HepG2 (cell line): Measurements from ENCODE around the gene ERC1. TPM values are rescaled to one million over a fixed set of nuclear protein-coding genes. Genes with fewer than 3 reads are reported as not detected.

Source experiments
- ATAC-seq: fragments of 200-7000 bp; cut with Tn5 transposase; 3 replicates; pipeline ENCODE4 v1.9.1; 2020; ENCODE audit warnings: mild to moderate bottlenecking, moderate library complexity
- BruUV-seq: library from RNA; stranded (reverse); fragments of 400-500 nt; replicated peaks from 2 replicates; lab custom pipeline; 2021; lab: Mats Ljungman, UMichigan
- CTCF ChIA-PET: fragments of 300-600 bp; formaldehyde crosslinking; extraction: SDS; loops from one replicate; lab custom pipeline; 2021; ENCODE audit warnings: low total read pairs, inconsistent platforms, low intra/inter-chr PET ratio; lab: Yijun Ruan, JAX
- POLR2A ChIA-PET: fragments of 350-600 bp; sonication (Branson Sonifier 250); formaldehyde crosslinking; loops from one replicate; lab custom pipeline; 2020; ENCODE audit warnings: antibody characterized with exemption, inconsistent platforms; lab: Yijun Ruan, JAX
- DNase-seq: peaks from one replicate; pipeline ENCODE4 v3.0.0-alpha.2; 2015; ENCODE audit warnings: low spot score
- FAIRE-seq: peaks from 3 replicates; lab custom pipeline; 2011; peaks lifted over from hg19 to GRCh38; lab: Jason Lieb, UNC
- H2AFZ ChIP-seq: one replicate; pipeline ENCODE4 v1.6.1; 2011; ENCODE audit warnings: low read length, inconsistent platforms
- H3K27ac ChIP-seq: fragments of 300-600 bp; 3 replicates; pipeline ENCODE4 v1.8.0; 2011; ENCODE audit warnings: mixed run types, mild to moderate bottlenecking, mixed read lengths, low read length, inconsistent platforms; ENCODE audit not compliant: insufficient read depth; ENCODE audit errors: extremely low read length
- H3K27me3 ChIP-seq, 2 experiments: fragments of 200-600 bp in 1 of 2; 2 replicates in 1 of 2; 3 replicates in 1 of 2; pipeline versions ENCODE4 v1.6.0 to v1.8.0; 2011; ENCODE audit warnings: low read length in 2 of 2, mild to moderate bottlenecking in 2 of 2, moderate library complexity in 2 of 2, inconsistent platforms in 1 of 2; ENCODE audit not compliant: insufficient read depth in 2 of 2, control insufficient read depth in 1 of 2
- H3K36me3 ChIP-seq, 2 experiments: fragments of 200-600 bp in 1 of 2; replicated peaks in 1 of 2; 2 replicates in 1 of 2; 3 replicates in 1 of 2; pipeline versions ENCODE4 v1.5.1 to v1.8.0; 2011; ENCODE audit warnings: low read length in 2 of 2, inconsistent platforms in 1 of 2; ENCODE audit not compliant: insufficient read depth in 2 of 2, control insufficient read depth in 1 of 2
- H3K4me1 ChIP-seq: 2 replicates; pipeline ENCODE4 v1.5.1; 2012; ENCODE audit warnings: low read length, inconsistent platforms; ENCODE audit not compliant: insufficient read depth
- H3K4me2 ChIP-seq: 2 replicates; pipeline ENCODE4 v1.6.0; 2011; ENCODE audit warnings: low read depth, low read length, inconsistent platforms
- H3K4me3 ChIP-seq, 3 experiments: fragments of 200-600 bp in 1 of 3; sonication (generic), shearing (Covaris generic) in 1 of 3; replicated peaks in 1 of 3; 2 replicates each; pipeline ENCODE4 v1.5.1; 2011 to 2016; ENCODE audit warnings: low read length in 3 of 3, inconsistent platforms in 2 of 3, low read depth in 2 of 3, mild to moderate bottlenecking in 2 of 3, control low read depth in 1 of 3, mixed read lengths in 1 of 3; ENCODE audit not compliant: insufficient read depth in 1 of 3
- H3K79me2 ChIP-seq: one replicate; pipeline ENCODE4 v1.6.1; 2011; ENCODE audit warnings: low read length, inconsistent platforms; ENCODE audit not compliant: insufficient read depth
- H3K9ac ChIP-seq: 2 replicates; pipeline ENCODE4 v1.6.0; 2011; ENCODE audit warnings: mild to moderate bottlenecking, low read depth, low read length, inconsistent platforms; ENCODE audit not compliant: insufficient read depth
- H3K9me3 ChIP-seq: 2 replicates; pipeline ENCODE4 v1.5.1; 2012; ENCODE audit warnings: mild to moderate bottlenecking, low read length
- H4K20me1 ChIP-seq: 2 replicates; pipeline ENCODE4 v1.6.0; 2011; ENCODE audit warnings: inconsistent platforms, mild to moderate bottlenecking, low read length, moderate library complexity; ENCODE audit not compliant: insufficient read depth
- MAFF ChIP-seq: IDR thresholded peaks from 2 replicates; pipeline ENCODE4 v1.6.1; 2011; ENCODE audit warnings: low read depth, low read length, improper control_type of control experiment
- MAFK ChIP-seq, 2 experiments: IDR thresholded peaks in 1 of 2; conservative IDR thresholded peaks in 1 of 2; 2 replicates each; pipeline ENCODE4 v1.6.1; 2011; ENCODE audit warnings: improper control_type of control experiment in 2 of 2, low read length in 2 of 2
- MXD4 ChIP-seq: IDR thresholded peaks from 2 replicates; pipeline ENCODE4 v1.6.1; 2016; ENCODE audit warnings: mild to moderate bottlenecking, missing biosample characterization, missing genetic modification reagents
- NFE2L2 ChIP-seq: fragments of 150-350 bp; IDR thresholded peaks from 2 replicates; pipeline ENCODE4 v1.6.1; 2014; ENCODE audit warnings: low read length
- ZNF720 ChIP-seq: sonication (generic); formaldehyde crosslinking; IDR thresholded peaks from 2 replicates; pipeline ENCODE4 v1.4.0; 2020; ENCODE audit warnings: missing genetic modification reagents
- whole genome bisulfite sequencing: methylation state at CpG from one replicate; pipeline ENCODE4 v1.1.6; 2017; ENCODE audit warnings: low lambda C conversion rate; 5-methylcytosine and 5-hydroxymethylcytosine counted together
- in situ Hi-C: cut with HindIII; loops from 2 replicates; pipeline ENCODE4 v1.10.0; 2017; ENCODE audit warnings: low pct_unique_long_range_greater_than_20kb; ENCODE audit not compliant: extremely low pct_ligation_motif_present
- intact Hi-C: fragments of 100-400 bp; cut with micrococcal nuclease; formaldehyde crosslinking; loops from one replicate; pipeline ENCODE4 v1.10.0; 2022; ENCODE audit not compliant: unreplicated experiment
- polyA plus RNA-seq, 8 experiments: library from polyadenylated mRNA; depleted of rRNA in 3 of 8; stranded (reverse) in 7 of 8; unstranded in 1 of 8; fragments of >200 nt; fragmentation: Illumina TruSeq in 4 of 8; extraction: Trizol in 4 of 8; gene quantifications; 2 replicates each; pipeline versions ENCODE4 v1.2.1 to v1.2.3, GENCODE V29; 2011 to 2016; ENCODE audit warnings: low read depth in 4 of 8, missing spikeins in 1 of 8, mixed read lengths in 1 of 8; ENCODE audit not compliant: insufficient read depth in 1 of 8
- total RNA-seq, 5 experiments: library from RNA; depleted of rRNA; stranded (reverse); fragments of >200 nt; fragmentation: Illumina TruSeq; extraction: Trizol; gene quantifications; 2 replicates each; pipeline ENCODE4 v1.2.3, GENCODE V29; 2016; ENCODE audit warnings: low read depth in 1 of 5

The ERC1 gene
- total and polyA plus RNA-seq, 2 of the 13 experiments (the other 11 are each of a cell fraction or from before 2014, with no cell fraction given): 6.1 to 12.4 TPM

- no peak overlapping the region for H3K27ac ChIP-seq
- POLR2A ChIA-PET: no interaction called here
- CTCF ChIA-PET: no interaction called here
- TF ChIP-seq MAFK (conservative IDR thresholded peaks at IDR 0.05 in 1 of 2, IDR thresholded peaks at IDR 0.05 in 1 of 2; ENCODE audit: low read length in 2 of 2) (peak; percentile 88 to 96), MAFF (peak; percentile 91), MXD4 (CRISPR knock-in tag) (no peak), NFE2L2 (0 out of 2 replicates have a peak, but pooled peaks have one; percentile 33)
- H3K4me3 ChIP-seq: no peak overlapping the region
- FAIRE-seq: no peak
- no peak overlapping the region for H3K9ac ChIP-seq
- H3K9me3 ChIP-seq: no peaks in the 10 kb centered on the region
- no peak for ATAC-seq
- H4K20me1 ChIP-seq: no peaks in the 10 kb centered on the region
- no peak overlapping the region for H3K4me2 ChIP-seq
- whole genome bisulfite sequencing: 97% methylated on average over 5 of the region's 5 CpGs
- in situ Hi-C loops: no loop called here
- 0 out of 5 replicates have a peak, but pooled peaks cover 0 to 3% of the 10 kb centered on the region in 2 experiments for H3K36me3 ChIP-seq
- no peaks in the 10 kb centered on the region for H3K4me1 ChIP-seq
- H3K79me2 ChIP-seq: no peaks in the 10 kb centered on the region
- no peaks in the 10 kb centered on the region for H3K27me3 ChIP-seq
- intact Hi-C loops: no loop called here
- no peak for DNase-seq
- H2AFZ ChIP-seq: no peak overlapping the region
- BruUV-seq: no TSS peak
Observed at GRCh38 chr12:1324910-1325309, 333.9 kb downstream of the ERC1 start.

- POLR2A ChIA-PET: no interaction called here
- CTCF ChIA-PET: no interaction called here
- ATAC-seq: no peak
Observed at GRCh38 chr12:1325666-1326065, 334.6 kb downstream of the ERC1 start.

More at GRCh38 chr12:1325666-1326065, 334.6 kb downstream of the ERC1 start:
- BruUV-seq: no TSS peak
- H3K9me3 ChIP-seq: no peaks in the 10 kb centered on the region
- DNase-seq: no peak
- intact Hi-C loops: no loop called here
- H3K4me3 ChIP-seq: no peak overlapping the region
- 84% methylated on average over 1 of the region's 1 CpG for WGBS
- no peaks in the 10 kb centered on the region for H3K79me2 ChIP-seq
- no peak for FAIRE-seq
- TF ChIP-seq ZNF720 (CRISPR knock-in tag): no peak
- TF ChIP-seq, all 625 proteins: peak for 0
- Histone ChIP-seq H2AFZ (no peak overlapping the region), H4K20me1 (no peaks in the 10 kb centered on the region), H3K4me2 (no peak overlapping the region), H3K9ac (no peak overlapping the region), H3K4me1 (no peaks in the 10 kb centered on the region), H3K36me3 (0 out of 5 replicates have a peak, but pooled peaks cover 0 to 3% of the 10 kb centered on the region in 2 experiments), H3K27ac (no peak overlapping the region), H3K27me3 (no peaks in the 10 kb centered on the region)
- in situ Hi-C loops: no loop called here
